SIG-M5 (cell line): ENCODE data around the gene ARMCX6.
"Not testable (repeated sequence)": the region's sequence is repeated elsewhere in the genome, so short reads cannot be mapped to it uniquely, and the experiment has no call there.

Experiments used
- DNase-seq: peaks from one replicate; lab custom pipeline; 2025; lab: John Stamatoyannopoulos, UW

Gene ARMCX6

DNA sequence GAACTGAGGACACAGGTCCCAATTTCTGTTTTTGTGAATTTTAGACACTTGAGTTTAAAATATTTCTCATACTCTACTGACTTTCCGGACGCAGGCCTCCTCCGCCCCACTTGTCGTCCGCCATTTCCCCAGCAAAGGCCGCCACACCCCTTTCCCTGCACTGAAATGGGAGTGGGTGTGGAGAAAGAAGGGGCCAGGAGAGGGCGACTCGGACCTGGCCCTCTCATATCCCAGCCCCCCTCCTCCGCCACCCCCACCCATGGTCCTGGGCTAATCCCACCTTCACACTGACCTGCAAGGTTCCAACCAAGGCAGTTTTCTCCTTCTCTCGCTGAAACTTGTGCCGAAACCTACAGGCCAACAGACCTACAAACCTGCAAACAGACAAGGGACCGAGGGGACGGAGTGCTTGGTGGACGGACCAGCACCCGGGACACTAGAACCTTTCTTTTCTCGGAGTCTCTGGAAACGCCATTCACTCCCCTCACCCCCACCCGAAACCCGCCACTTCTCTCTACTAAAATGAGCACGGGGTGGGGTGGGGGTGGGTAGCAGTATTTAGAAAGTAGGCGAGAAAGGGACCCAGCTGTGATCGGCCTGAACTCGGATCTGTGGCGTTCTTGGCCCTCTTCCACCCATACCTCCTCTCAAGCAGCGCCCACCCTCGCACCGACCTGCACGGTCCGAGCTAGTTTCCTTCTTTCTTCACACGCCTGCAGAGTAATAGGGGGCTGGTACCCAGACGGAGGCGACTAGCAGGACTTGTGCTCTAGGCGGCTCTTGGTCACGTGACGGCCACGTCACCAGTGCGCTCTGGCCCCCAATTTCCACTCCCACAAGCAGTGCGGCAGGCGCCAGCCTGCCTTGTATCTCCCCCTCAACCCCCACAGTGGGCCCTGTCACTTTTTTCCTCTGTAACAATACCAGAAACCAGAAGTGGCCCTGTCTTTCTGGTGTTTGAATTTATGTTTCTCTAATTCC is at the start of gene ARMCX6:
TSS of gene ARMCX6 (minus strand) at position 790 of the 981 bp plus-strand sequence. CDS start 1,380 bp downstream, outside the sequence.
- DNase-seq, result peak; percentile 36

DNA sequence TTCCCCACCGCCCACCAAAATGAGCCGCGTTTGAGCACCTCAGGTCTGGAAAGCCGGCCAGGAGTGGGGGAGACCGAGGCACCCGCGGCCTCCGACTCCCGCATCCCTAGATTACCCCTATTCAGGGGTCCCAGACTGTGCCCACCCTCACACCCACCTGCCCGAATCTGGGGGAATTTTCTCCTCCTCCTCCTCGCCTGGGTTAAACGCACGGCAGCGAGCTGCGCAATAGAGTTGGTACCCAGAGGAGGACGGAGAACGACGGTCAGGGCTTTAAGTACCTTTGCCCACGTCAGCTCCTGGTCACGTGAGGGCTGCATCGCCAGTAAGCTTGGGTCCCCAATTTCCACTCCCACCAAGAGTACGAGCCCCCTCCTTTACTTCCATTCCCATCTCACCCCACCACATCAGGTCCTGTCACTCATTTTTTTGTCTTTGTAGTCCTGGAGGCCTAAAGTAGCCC is 41.8 kb upstream of the ARMCX6 start, which contains the start of gene ARMCX2:
TSS of gene ARMCX2 (minus strand) at position 250 of the 463 bp plus-strand sequence. CDS start 2,262 bp downstream, outside the sequence.
- DNase-seq, result no peak

DNA sequence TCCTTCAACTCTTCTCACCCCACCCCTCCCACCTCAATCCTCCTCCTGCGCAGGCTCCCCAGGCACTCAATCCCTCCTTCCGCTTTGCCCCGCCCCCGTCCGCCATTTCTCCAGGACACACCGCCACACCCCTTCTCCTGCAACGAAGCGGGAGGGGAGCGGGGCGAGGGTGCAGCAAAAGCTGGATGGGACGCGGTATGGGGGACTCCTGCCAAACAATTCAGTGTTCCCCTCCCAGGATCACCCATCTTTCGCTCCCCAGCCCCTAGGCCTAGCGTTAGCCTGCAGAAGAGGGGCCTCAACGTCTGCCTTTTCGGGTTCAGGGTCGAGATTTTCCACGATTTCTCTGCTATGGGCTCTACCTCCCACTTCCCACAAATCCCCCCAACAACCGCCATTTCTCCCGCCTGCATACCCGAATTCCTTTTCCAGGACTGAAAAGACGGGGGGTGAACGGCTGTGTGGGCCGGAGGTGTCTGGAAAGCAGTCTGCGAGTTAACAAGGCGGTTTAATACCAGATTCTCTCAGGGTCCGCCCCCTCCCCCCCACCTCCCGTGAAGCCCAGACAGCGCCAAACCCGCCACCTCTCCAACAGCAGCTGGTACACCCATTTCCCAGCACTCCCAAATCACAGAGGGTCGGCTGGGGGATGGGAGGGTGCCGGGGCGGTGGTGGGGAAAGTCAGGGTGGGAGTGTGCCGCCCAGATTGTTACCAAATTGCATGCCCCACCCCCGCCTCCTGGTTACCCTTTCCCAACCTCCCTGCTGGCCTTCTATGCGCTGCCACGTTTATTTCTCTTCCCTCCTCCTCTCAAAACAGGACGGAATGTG is 41.1 kb upstream of the ARMCX6 start:
- no peak for DNase-seq

DNA sequence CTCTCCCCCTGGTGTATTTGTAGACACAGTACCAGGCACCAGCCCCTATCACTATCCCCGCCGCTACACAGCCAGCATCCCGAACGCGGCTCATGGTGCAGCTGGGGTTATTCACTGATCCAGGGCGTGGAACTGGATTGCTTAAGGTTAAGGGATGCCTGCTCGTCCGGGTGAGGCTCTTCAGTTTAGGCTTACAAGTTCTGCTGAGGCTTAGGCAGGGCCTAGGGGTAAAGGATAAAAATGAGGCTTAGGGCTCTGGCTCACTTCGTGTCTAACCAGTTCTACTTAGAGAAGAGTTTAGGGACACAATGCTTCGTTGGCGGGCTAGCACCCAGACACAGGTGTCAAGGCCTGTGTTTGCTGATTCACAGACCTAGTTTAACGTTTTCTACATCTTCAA is 39.7 kb upstream of the ARMCX6 start:
- DNase-seq, result no peak

DNA sequence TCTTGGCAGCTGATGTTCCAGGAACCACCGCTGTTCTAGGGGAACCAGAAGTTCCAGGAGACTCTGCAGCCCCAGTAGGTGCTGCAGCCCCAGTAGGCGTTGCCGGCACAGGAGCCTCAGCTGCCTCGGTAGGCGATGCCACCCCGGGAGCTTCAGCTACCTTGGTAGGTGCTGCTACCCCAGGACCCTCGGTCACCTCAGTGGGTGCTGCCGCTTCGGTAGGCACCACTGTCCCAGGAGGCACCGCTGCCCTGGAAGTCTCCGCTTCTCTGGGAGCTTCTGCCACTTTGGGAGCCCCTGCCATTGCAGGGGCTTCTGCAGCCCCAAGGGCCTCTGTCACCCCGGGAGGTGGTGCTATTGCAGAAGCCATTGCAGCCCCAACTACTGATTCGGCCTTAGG is 39.0 kb upstream of the ARMCX6 start:
- no peak for DNase-seq

DNA sequence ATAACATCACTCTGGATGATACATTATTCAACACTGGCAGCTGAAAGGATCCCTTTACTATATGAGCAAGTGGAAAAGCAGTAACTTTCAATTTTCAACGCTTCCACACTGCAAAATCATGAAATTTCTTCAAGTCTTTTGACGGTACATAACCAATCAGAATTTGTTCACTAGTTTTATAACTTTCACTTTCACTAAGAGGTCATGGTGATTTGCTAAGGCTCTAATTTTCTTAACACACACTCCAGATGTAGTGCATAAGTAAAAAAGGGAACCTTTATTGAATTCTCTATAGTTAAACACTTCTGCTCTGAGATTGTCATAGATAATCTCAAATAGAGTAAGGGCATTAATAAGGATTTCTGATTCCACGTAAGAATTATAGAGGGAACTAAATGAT is 37.7 kb upstream of the ARMCX6 start:
- DNase-seq, result no peak

DNA sequence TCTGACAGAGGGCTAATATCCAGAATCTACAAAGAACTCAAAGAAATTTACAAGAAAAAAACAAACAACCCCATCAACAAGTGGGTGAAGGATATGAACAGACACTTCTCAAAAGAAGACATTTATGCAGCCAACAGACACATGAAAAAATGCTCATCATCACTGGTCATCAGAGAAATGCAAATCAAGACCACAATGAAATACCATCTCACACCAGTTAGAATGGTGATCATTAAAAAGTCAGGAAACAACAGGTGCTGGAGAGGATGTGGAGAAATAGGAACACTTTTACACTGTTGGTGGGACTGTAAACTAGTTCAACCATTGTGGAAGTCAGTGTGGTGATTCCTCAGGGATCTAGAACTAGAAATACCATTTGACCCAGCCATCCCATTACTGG is 29.9 kb upstream of the ARMCX6 start:
- DNase-seq, result not testable (repeated sequence)

DNA sequence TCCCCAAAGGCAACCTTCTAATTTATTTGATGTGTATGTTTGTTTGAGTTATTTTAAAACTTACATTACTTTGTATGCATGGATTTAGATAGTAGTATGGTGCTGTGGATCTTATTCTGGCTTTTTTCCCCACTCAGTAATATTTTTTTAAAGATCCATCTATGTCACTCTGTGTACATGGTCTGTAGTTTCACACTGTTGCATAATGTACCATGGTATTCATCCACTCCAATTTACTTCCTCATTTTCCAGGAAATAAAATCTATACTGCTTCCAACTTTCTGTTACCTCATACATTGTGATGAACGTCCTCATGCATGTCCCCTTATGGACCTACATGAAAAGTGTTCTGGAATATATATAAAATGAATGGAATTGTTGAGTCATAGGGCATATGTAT is 24.3 kb upstream of the ARMCX6 start:
- no peak for DNase-seq

DNA sequence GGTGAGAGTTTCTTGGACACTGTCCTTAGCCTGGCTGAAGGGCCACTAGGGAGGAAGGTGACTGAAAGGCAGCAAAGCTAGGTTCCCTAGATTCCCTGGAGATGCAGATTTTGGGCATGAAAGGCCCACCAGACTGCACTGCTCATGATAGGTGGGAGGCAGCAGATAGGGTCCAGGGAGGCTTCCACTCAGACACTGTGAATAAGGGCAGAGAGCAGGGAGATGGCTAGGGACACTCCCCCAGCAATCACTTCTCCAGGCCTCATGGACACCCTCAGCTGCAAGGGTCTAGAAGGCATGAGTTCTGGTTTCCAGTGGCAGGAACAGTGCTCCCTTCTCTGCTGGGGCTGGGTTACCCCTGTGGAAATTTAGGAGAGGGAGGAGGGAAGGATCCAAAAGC is 21.8 kb upstream of the ARMCX6 start:
- no peak for DNase-seq

DNA sequence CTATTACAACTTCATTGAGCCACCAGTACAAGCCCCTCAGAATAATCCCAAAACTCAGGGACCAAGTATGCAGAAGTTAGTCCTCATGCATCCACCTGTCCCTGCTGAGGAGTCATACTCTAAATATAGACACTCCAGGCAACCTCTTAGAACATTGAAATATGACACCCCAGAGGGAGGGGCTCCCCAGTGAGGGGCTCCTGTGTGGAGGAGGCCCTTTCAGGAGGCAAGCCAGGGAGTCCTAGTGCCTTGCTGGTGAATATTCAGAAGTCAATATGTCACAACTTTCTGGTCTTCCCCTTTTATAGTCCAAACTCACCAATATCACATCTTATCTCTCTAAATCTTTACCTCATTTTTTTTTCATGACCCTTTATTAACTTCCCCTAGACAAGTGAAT is 1.6 kb upstream of the ARMCX6 start:
- no peak for DNase-seq

DNA sequence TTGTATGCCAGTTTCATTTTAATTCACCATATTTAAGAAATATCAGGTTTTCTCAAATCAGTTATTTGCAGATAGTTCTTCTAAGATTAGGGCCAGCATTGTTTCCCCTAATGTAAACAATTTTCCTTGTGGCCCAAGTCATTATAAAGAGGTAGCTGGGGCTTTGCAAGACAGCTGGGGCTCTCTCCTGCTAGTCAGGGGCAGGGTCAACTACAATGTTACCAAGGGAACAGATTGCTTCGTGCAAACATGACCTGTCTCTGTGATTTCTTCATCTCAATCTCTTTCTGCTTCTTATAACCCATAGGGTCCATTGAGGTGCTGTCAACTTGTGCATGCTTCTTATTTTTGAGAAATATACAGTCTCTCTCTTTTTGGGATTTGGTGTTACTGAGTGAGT is 12.1 kb downstream of the ARMCX6 start:
- DNase-seq, result no peak

DNA sequence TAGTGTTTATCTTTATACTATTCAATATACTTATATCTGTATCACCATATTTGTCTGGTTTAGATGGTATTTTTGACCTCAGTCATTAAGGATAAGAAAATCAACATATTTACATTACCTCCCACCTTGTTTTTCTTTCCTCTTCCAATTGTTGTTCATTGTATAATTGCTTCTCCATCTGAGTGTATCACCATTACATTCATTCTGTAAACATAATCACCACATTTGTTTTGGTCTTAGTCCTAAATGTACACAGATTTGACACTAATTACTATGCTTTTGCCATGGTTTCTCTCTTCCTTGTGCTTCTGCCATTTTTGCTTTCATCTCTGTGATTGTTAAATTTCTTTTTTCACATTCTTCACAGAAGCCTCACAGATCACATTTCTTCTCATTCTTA is 12.7 kb downstream of the ARMCX6 start:
- no peak for DNase-seq

DNA sequence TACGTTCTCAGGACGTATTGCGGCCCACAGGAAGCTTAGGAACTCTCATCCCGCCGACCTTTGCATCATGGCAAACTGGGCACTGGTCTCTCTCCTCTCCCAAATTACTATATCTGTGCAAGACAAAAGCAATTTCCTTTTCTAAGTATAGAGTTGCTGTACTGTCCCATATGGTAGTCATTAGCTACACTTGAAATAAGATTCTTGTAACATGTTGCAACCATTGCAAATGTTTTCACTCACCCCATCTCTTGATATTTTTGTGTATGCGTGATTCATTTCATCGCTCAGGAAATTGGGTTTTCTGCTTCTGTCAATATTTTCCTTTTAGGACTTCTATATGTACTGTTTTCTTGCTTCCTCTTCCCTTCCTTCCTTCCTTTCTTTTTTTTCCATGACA is 15.7 kb downstream of the ARMCX6 start:
- no peak for DNase-seq

DNA sequence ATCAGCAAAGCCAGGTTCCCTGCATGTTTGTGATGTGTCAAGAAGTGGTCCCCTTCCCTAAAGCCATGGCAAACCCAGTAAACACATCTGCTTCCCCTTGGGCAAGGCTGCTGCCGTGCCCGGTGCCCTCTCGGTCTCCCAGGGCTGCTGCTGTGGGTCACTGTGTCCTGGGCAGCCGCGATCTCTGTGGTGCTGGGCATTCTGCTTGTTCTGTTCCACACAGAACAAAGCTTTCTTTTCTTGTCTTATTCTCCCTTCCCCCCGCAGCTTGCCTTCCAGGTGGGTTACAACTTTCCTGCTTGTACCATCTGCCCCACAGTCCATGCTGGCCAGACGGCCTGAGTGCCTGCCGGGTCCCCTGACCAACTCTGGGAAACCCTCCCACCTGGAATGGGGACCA is 18.2 kb downstream of the ARMCX6 start:
- not testable (repeated sequence) for DNase-seq

DNA sequence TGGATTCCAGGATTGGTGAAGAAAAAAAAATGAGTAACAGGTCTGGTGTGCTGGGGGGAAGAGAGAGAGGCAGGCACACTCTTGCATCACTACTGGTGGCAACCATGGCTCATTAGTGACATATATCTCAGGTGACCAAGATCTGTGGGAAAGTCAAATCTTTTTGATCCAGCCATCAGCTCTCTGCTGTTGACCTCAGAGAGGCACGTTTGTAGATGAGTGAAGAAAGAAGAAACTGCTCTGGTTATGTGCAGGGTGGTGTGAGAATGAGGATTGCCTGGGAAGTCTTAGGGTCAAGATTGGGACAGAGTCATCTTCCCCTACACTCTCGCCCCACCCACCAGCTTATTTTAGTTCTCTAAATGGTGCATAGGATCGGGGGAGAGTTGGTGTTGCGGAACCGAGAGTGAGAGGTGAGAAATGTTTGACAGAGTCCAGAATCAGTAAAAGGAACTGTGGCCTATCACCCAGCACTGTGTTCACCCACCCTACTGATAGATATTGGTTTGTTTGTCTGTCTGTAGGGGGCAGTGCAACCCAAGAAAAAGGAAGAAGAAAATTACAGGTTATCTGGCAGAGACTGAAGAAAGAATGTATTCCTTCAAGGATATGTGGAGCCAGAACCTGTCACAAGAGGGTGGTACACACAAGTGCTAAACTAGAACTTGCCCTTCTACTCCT is 21.9 kb downstream of the ARMCX6 start:
- peak; percentile 7 for DNase-seq
